HG03039 (cell line): ENCODE measurements around the gene LCLAT1.
"Not testable (repeated sequence)": the region's sequence is repeated elsewhere in the genome, so short reads cannot be mapped to it uniquely, and the experiment has no call there.

Experiments used
- ATAC-seq: cut with Tn5 transposase; IDR thresholded peaks from one replicate; pipeline ENCODE4 v1.9.1; 2021; ENCODE audit warnings: mild to moderate bottlenecking, moderate library complexity; ENCODE audit not compliant: unreplicated experiment

The LCLAT1 gene

DNA sequence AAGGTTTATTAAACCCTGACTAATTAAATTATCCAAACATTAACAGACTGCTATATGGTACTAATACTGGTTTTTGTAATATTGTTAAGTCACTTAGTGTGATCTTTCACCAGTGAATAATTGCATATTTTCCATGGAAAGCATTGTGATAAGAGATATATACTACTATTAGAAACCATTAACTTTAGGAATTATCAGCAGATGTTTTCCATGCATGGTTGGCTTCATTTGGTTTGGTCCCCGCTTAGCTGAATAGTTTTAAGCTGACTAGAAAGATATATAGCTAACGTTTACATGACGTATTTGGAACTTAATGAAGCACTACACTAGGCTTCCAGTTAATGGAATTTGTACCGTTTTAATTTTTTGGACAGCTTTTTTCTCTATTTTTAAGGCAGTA, 37.9 kb downstream of the LCLAT1 start:
- ATAC-seq: no peak

DNA sequence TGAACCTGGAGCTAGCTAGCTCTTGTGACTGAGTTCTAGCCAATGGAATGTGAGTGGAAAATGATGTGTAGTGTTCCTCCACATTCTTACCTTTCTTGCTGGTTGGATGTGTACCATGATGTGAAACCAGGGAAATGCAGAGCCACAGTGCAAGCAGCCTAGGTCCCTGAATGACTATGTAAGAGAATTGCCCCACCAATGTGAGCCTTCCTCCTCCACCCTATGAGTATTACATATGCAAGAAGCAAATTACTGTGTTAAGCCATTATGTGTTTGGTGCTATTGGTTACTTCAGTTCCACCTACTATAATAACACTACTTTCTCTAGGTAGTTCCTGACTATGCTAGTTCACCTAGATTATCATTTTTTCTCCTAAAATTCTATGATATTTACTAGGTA, 39.6 kb downstream of the LCLAT1 start:
- ATAC-seq: no peak

DNA sequence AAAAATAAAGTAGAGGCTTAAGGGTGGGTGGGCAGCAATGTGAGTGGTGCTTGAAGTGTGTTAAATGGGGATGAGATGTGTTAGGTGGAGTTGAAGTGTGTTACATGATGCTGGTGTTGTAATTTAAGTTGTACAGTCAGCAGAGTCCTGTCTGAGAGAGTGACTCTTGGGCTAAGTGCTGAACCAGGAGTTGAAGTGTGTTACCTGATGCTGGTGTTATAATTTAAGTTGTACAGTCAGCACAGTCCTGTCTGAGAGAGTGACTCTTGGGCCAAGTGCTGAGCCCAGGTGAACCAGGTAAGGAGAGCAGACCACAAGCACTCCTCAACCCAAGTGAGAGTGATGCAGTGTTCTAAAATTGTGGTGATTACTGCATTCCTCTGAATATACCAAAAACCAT, 40.6 kb downstream of the LCLAT1 start:
- no peak for ATAC-seq

DNA sequence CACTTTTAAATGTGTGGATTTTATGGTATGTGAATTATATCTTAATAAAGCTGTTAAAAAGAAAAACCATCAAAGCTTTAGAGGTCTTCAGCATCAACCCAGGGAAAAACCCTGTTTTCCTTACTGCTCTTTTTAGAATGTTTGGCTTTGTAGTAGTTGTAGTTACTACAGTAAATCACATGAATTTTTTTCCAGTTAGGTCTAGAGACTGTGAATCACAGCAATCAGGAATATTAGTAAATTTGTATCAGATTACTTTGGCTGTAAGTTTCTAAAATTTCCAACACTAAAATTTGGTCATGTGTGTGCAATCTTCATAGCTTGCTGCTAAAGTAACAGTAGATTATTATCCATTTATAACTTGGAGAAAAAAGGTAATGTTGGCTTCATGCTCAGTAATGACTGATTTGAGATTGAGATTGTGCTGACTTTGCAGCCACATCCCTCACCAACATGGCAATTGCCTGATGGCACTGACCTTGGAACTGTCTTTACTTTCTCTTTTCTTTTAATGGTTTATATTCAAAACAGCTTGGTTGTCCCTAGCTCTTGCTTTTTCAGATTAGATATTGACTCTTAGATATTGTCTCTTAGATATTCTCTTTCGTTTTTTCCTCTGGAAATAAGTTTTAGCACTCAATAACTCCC, 41.1 kb downstream of the LCLAT1 start:
- ATAC-seq: no peak

DNA sequence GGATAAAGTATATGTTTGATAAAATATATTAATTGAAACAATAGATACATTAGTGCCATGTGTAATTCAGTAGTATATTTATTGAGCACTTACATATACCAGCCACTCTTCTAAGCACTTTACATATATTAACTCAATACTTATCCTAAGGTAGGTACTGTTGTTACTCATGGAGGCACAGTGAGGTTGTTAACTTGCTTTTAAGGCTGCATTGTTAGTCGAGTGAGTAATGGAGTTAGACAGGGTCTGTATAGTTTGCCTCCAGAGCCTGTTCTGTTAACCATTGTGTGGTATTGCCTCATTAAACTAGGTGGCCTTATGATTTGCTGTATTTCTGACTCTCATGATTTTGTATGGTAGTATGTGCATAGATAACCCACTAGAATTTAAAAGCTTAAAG, 44.2 kb downstream of the LCLAT1 start:
- ATAC-seq: no peak

DNA sequence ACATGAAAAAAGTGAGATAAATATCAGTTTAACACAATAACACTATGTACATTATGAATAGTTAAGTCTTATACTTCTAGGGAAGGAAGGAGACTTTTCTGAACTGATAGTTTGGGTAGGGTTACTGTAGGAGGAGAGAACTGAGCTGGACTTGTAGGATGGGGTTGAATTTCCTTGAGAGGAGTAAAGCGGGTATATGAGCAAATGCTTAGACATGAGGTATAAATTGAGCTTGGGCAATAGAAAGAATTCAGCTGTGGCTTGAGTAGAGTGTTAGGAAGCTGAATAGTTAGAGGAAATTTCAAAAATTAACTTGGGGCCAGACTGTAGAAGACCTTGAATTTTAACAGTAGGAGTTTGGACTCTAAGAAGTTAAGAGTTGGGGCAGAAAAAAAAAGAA, 45.1 kb downstream of the LCLAT1 start:
- no peak for ATAC-seq

DNA sequence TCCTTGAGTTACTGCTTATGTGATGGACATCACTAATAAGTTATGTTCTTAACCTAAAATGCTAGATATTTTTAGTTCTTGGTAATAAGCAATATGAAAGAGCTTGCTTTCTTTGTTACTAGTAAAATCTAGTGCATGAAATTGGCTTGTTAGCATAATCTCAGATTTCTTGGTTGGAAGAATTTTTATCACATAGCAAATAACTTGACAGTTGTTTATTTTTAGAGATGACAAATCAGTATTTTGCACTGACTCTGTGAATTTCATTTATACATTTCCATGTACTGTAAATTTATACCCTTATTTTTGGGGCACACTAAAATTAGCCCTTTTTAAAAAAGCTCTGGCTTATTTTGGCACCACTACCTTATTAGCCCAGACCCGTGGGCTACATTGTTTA, 45.6 kb downstream of the LCLAT1 start:
- ATAC-seq: no peak

DNA sequence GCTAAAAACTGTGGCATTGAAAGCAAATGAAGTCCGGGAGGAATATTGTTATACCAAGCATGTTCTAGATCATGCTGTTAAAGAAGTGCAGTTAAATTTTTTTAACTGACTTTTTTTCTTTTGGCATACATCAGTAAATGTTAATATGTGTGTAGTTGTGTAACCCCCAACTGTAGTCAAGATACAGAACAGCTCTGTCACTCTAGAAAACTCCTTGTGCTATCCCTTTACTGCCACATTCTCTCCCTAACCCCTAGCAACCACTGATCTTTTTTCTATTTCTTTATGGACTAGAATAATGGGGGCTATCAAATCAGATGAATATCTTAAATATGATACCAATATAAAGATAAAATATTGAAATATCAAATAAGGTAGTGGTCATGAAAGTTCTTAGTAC, 46.4 kb downstream of the LCLAT1 start:
- ATAC-seq: no peak

DNA sequence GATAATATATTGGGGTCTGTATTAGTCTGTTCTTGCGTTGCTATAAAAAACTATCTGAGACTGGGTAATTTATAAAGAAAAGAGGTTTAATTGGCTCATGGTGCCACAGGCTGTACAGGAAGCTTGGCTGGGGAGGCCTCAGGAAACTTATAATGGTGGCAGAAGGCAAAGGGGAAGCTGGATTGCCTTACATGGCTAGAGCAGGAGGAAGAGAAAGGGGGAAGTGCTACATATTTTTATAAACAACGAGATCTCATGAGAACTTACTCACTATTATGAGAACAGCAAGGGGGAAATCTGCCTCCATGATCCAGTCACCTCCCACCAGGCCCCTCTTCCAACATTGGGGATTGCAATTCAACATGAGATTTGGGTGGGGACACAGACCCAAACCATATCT, 48.9 kb downstream of the LCLAT1 start:
- ATAC-seq: not testable (repeated sequence)

DNA sequence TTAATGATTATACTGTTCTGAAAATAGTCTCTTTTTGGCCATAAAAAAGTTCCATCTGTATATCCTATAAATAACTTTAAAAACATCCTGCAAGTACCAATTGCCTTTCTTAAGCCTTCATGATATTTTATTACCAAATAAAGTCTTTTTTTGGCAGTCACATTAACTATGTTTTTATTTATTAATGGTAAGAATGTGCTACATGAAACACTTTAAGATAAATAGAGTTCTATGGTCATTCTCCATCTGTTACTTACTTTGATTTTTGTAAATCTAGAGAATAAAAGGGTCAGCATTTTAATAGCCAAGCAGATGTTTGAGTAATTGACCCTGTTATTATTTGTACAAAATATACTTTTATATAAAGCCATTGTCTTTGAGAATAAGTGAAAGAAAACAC, 52.6 kb downstream of the LCLAT1 start:
- ATAC-seq: no peak

DNA sequence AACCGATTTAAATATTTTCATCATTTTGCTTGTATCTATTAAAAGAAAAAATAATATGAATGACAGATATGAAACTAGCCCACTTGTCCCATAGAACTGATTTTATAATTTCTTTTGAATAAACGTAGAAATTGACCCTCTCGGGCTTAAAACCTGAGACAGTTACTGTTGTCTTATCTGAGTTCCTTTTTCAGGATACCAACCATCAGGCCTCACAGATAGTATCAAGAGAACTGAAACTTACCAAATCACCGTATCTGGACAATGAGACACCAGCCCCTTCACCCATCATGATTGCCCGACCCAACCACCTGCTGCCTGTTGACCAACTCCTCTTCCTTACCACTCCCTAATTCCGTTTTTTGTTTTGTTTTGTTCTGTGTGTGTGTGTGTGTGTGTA, 53.7 kb downstream of the LCLAT1 start:
- ATAC-seq: no peak

DNA sequence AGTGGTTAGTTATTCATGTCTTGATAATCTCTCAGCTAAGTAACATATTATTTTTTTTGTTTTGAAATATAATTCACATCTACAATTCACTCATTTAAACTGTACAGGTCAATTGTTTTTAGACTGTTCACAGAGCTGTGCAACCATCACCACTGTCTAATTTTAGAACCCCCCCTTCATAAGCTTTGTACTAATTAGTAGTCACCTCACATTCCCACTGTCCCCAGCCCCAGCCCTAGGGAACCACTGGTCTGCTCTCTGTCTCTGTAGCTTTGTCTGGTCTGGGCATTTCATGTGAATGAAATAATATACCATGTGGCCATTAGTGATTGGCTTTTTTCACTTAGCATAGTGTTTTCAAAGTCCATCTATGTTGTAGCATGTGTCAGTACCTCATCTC, 55.3 kb downstream of the LCLAT1 start:
- ATAC-seq: no peak

DNA sequence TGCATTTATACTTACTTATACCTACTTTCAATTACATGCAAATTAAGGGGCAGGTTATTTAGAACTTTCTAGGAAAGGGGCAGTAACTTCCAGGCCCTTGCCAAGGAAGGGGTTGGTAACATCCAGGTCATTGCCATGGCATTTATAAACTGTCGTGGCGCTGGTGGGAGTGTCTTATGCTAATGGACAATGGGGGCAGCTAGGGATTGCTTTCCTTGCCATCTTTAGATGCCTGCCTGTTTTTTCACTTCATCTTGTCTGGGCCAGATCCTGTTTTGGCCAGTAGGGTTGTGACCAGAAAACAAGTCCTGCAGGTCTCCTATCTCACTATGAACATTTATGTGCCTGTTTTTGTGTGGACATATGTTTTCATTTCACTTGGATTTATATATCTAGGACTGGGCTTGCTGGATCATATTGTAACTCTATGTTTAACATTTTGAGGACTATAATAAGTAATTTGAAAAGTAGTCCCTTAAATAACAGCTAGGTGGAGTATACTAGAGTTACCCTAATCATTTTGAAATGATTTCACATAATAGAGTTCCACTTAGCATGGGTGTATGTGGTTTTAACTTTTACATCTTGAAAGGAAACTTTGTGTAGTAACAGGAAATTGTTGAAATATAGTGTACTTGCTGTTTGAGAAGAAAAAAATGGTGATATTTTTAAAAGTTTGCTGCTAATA, 56.1 kb downstream of the LCLAT1 start:
- no peak for ATAC-seq

DNA sequence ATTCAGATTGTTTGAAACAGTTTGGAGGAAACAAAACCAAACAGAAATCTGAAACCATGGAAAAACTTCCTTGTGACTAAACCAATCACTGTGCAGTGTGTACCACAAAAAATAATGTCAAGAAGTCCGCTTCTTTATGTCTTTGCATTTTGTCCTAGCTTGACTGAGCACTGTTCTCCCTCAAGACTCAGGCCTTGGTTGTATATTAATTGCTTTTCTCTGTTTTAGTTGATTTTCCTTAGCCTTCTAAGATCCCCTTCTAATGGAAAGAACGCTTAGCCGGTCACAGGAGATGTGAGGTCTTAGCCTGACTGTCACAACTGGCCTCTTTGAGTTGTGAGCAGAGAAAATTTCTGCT, 56.6 kb downstream of the LCLAT1 start:
- ATAC-seq: no peak

DNA sequence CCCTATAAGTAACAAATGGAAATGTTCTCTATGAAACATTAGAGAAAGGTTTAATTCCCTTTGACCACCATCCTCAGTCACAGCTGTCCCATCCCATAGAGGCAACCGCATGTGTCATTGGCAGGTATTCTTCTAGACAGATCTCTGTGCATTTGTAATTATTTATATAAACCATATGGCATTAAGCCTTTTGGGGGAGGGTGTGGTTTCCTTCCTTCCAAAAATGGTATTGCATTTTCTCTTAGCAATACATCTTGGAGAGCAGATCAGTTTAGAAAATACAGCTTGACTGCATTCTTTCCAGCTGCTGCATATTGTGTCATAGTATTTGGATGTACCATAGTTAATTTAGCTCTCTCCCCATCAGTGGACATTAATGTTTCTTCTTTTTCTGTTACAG, 57.7 kb downstream of the LCLAT1 start:
- no peak for ATAC-seq

DNA sequence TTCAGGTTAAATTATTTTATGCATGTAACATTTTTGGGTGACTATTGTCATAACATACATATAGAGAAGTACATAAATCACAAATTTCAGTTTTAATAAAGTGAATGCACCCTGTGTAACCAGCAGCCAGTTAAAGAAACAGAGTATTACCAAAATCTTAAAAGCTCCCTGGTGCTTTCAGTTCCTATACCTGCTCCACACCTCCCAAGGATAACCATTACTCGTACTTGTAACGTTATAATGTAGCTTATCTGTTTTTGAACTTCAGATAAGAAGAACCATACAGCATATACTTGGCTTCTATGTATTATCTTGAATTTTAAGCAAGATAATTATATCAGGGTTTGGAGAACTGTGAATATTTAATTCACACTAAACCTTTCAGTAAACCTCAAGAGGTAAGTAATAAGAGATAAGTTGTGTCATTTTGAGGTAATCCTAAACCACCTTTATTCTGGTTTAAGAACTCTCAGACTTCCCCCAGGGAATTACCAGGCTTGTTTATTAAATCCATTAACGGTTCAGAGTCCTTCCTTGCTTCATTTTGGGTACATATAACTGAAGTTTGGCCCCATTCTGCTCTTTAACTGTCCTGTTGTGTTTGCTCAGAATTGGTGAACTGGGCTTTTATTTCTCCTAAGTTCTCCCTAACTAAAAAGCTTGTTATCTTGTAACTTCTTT, 58.6 kb downstream of the LCLAT1 start:
- no peak for ATAC-seq

DNA sequence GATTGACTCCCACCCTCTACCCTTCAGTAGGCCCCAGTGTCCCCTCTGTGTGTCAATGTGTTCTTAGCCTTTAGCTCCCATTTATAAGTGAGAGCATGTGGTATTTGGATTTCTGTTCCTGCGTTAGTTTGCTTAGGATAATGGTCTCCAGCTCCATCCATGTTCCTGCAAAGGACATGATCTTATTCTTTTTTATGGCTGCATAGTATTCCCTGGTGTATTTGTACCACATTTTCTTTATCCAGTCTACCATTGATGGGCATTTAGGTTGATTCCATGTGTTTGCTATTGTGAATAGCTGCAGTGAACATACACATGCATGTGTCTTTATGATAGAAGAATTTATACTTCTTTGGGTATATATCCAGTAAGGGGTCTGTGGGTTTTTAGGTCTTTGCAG, 60.4 kb downstream of the LCLAT1 start:
- not testable (repeated sequence) for ATAC-seq

DNA sequence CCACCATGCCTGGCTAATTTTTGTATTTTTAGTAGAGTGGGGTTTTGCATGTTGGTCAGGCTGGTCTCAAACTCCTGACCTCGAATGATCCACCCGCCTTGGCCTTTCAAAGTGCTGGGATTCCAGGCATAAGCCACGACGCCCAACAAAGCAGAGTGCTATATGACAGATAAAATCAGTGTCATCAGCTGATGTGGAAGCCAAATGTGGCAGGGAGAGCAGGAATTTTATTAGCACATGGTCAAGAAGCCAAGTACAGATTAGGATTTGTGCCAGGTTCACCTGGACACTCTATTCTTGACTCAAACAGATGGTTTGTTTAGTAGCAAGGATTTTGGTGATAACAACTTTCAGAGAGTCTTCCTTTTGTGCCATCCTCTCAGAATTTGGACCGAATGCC, 62.7 kb downstream of the LCLAT1 start:
- no peak for ATAC-seq

DNA sequence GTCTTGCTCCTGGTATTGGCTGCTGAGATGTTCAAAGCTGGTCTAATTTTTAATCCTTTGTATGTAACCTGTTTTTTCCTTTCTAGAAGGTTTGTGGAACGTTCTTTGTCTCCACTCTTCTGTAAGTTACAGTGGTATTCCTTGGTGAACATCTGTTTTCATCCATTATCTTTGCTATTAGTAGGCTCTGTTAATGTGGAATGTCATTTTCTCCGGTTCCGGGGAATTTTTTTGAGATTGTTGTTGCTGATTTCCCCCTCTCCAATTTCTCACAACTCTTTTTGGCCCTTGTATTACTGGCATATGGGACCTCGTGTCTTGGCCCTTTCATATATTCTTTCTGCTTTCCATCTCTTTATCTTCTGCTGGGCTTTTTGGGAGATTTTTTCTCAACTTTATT, 63.4 kb downstream of the LCLAT1 start:
- no peak for ATAC-seq

DNA sequence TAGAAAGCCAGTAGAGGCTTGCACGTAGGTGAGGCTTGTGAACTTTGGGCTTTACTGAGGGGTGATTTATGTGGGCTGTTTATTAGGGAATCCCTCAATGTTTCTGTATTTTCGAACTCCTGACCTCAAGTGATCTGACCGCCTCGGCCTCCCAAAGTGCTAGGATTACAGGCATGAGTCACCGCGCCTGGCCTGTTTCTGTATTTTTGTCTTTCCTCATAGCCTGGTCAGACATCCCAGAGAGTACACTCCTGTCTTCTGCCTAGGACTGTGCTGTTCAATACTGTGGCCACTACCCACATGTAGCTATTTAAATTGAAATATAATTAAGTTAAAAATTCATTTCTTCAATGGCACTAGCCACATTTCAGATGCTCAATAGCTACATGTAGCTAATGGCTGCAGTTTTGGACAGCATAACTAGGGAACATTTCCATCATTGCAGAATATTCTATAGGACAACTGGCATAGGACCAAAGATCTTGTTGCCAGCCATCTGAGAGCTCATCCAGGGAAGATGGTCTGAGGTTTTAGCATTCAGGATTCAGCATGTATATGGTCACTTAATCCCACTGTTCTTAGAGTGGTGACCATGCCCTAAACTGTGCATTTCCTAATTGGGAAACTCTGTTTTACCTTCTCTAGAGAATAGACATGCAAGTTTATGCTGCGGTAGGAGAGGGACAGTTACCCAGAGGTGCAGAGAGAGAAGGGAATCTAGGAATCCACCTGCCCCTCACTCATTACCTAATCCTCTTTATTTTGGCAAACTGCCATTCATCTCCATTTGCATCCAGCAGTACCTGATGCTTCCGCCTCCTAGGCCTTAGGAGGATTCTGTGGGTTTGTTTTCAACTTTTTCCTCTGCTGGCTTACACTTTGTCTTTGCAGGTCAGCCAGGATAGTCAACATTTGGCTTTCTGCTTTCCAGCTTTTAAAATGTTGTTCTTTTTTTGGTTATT, 64.4 kb downstream of the LCLAT1 start:
- no peak for ATAC-seq

DNA sequence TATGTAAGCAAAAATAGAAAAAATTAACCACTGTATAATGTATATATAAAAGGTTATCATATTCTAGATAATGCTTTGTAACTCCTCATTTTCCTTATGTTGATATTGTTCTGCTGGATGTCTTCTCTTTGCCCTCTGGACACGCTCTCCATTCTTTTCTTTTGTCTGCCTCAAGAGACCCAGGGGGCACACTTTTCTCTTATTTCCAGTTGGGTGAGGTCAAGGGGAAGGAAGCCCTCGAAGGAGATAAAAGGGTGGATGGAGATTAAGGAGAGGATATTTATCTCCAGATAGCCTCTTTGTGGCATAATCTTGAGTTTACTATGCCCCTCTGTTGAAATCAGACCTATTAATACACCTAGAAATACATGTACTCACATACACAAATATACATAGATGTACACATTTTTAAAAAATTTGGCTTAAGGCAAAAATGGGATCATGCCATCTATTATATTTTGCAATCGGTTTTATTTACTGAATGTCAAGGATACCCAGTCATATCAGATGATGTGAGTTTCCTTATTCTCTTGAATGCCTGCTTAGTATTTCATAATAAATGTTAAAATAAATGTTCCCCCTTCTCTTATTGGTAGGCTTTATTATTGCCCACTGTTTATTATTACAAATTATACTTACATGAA, 65.3 kb downstream of the LCLAT1 start:
- ATAC-seq: no peak
